ENCODE measurements around the gene PRDM16. TPM values are rescaled to one million over a fixed set of nuclear protein-coding genes. Genes with fewer than 3 reads are reported as not detected.

The PRDM16 gene
- total RNA-seq, 1 experiment from 2014 or later = 0.09 TPM

DNA sequence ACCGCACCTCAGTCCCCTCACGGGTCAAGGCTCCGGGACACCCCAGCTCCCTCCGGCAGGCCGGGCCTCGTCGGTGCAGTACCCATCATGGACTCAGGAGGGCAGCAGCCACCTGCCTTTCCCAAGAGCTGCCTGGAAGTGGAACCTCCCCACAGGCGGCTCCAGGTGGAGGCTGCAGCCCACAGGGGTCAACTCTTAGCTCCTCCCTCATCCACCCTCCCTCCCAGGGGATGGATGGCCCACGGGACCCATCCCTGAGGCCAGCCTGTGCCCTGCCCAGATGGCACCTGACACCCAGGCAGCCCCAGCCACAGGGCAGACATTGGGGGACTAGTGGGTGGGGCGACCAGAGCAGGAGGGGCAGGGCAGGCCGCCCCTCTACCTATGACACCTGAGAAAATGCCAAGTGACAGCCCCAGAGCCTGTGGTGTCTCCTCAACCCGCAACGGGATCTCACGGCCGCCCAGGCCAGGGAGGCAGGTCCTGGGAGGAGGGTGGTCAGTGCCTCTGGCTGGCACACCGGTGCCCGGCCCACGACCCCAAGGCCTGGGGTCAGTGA is 384.3 kb downstream of the PRDM16 start:
- intact Hi-C loops (cut with micrococcal nuclease; ENCODE audit: unreplicated experiment) = loop anchor here (1.0 to 2.0 kb wide), 2 partner anchors 32 to 166 kb away; no protein-coding TSS in a partner anchor
- BruUV-seq (replicated peaks) = no TSS peak

GRCh38 chr1:3453891-3454810 is 385.1 kb downstream of the PRDM16 start, which contains the start of gene ARHGEF16:
TSS of gene ARHGEF16 (plus strand) at chr1:3454665. CDS start at chr1:3463085, 8,420 bp downstream.
- Mint-ChIP-seq H3K27ac (ENCODE audit: unreplicated experiment) (peak within 1 kb of the TSS; percentile 47), H3K4me1 (ENCODE audit: low read depth, unreplicated experiment) (peaks cover 20% of the 10 kb centered on the region), H3K4me3 (ENCODE audit: low read depth, unreplicated experiment) (peak within 1 kb of the TSS; percentile 72), H3K36me3 (ENCODE audit: insufficient read depth, unreplicated experiment) (peaks cover 23% of the 10 kb centered on the region), H3K9me3 (ENCODE audit: low read depth, unreplicated experiment) (no peaks in the 10 kb centered on the region), H3K27me3 (ENCODE audit: unreplicated experiment) (peaks cover 17% of the 10 kb centered on the region)
- intact Hi-C loops (cut with micrococcal nuclease; ENCODE audit: unreplicated experiment) = loop anchor here (1.0 to 2.0 kb wide), 2 partner anchors 31 to 165 kb away; no protein-coding TSS in a partner anchor
- DNase-seq = peak; percentile 89
- TSS peak; percentile 66 for BruUV-seq (replicated peaks)
- CTCF ChIA-PET = interaction anchor here (0.6 to 3.2 kb wide), 10 partner anchors 10 to 167 kb away, joined by 3 to 41 read pairs (median 5); no protein-coding TSS in a partner anchor
- peak; percentile 55 for TF ChIP-seq CTCF (IDR thresholded peaks at IDR 0.05; ENCODE audit: unreplicated experiment)

More for the DNA sequence above, 384.3 kb downstream of the PRDM16 start:
- Mint-ChIP-seq H3K4me3 (ENCODE audit: low read depth, unreplicated experiment) (peak overlapping the region; percentile 72), H3K27ac (ENCODE audit: unreplicated experiment) (no peak overlapping the region), H3K9me3 (ENCODE audit: low read depth, unreplicated experiment) (no peaks in the 10 kb centered on the region), H3K27me3 (ENCODE audit: unreplicated experiment) (peaks cover 18% of the 10 kb centered on the region), H3K4me1 (ENCODE audit: low read depth, unreplicated experiment) (peaks cover 11% of the 10 kb centered on the region), H3K36me3 (ENCODE audit: insufficient read depth, unreplicated experiment) (peaks cover 23% of the 10 kb centered on the region)
- peak; percentile 84 for TF ChIP-seq CTCF (IDR thresholded peaks at IDR 0.05; ENCODE audit: unreplicated experiment)
- peak; percentile 86 for DNase-seq
- CTCF ChIA-PET = interaction anchor here (0.6 to 3.2 kb wide), 18 partner anchors 8 to 271 kb away, joined by 3 to 41 read pairs (median 4); no protein-coding TSS in a partner anchor

- BruUV-seq (replicated peaks) = TSS peak; percentile 47
- peaks cover 9% of the 10 kb centered on the region for H3K27me3 Mint-ChIP-seq (ENCODE audit: unreplicated experiment)
- H3K27ac Mint-ChIP-seq (ENCODE audit: unreplicated experiment) = peak overlapping the region; percentile 47
- intact Hi-C loops (cut with micrococcal nuclease; ENCODE audit: unreplicated experiment) = no loop called here
- H3K36me3 Mint-ChIP-seq (ENCODE audit: insufficient read depth, unreplicated experiment) = peaks cover 26% of the 10 kb centered on the region
- TF ChIP-seq CTCF (IDR thresholded peaks at IDR 0.05; ENCODE audit: unreplicated experiment) = no peak
- H3K4me3 Mint-ChIP-seq (ENCODE audit: low read depth, unreplicated experiment) = peak overlapping the region; percentile 72
- H3K4me1 Mint-ChIP-seq (ENCODE audit: low read depth, unreplicated experiment) = peaks cover 29% of the 10 kb centered on the region
- peak; percentile 66 for DNase-seq
- no peaks in the 10 kb centered on the region for H3K9me3 Mint-ChIP-seq (ENCODE audit: low read depth, unreplicated experiment)
- CTCF ChIA-PET = interaction anchor here (3.2 kb wide), 1 partner anchor 164 kb away, joined by 41 read pairs; no protein-coding TSS in a partner anchor
Observed at GRCh38 chr1:3454811-3455618, 386.0 kb downstream of the PRDM16 start.
